Upper lobe of left lung (tissue), 4 donors: Measurements from ENCODE around the gene PPBP.

Source experiments
- EP300 ChIP-seq, 4 donors: sonication (generic); formaldehyde crosslinking; IDR thresholded peaks; one replicate each; pipeline ENCODE4 v1.5.1; 2017; ENCODE audit warnings: antibody characterized with exemption in 4 of 4, control low read depth in 2 of 4
- TF ChIP-seq, protein P1 (sequence below), 6 experiments: fragments of 450-650 bp in 4 of 6; fragments of 200-600 bp in 2 of 6; sonication (generic) in 2 of 6; IDR thresholded peaks; one replicate each; pipeline ENCODE4 v1.5.1; 2016 to 2019; ENCODE audit warnings: antibody characterized with exemption in 6 of 6

DNA sequence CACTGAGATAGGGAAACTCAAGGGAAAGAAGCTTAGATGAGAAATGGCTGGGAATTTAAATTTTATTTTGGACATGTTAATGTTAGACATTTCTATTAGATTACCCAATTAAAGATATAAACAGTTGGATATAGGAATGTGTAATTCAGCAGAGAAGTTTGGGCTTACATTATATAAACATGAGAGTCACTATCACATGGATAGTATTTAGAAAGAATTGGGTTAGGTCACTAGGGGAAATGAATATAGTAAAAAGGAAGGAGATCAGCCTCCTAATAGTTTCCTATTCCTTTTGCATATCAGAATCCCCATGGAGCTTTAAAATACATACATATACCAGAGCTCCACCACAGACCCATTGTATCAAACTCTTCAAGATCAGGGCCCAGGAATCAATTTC is 30.1 kb upstream of the PPBP start:
- TF ChIP-seq, protein P1, sequence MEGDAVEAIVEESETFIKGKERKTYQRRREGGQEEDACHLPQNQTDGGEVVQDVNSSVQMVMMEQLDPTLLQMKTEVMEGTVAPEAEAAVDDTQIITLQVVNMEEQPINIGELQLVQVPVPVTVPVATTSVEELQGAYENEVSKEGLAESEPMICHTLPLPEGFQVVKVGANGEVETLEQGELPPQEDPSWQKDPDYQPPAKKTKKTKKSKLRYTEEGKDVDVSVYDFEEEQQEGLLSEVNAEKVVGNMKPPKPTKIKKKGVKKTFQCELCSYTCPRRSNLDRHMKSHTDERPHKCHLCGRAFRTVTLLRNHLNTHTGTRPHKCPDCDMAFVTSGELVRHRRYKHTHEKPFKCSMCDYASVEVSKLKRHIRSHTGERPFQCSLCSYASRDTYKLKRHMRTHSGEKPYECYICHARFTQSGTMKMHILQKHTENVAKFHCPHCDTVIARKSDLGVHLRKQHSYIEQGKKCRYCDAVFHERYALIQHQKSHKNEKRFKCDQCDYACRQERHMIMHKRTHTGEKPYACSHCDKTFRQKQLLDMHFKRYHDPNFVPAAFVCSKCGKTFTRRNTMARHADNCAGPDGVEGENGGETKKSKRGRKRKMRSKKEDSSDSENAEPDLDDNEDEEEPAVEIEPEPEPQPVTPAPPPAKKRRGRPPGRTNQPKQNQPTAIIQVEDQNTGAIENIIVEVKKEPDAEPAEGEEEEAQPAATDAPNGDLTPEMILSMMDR (IDR thresholded peaks at IDR 0.05): no peak
- peak in 1 of 4 donors; percentile 43 for TF ChIP-seq EP300 (IDR thresholded peaks at IDR 0.05)
